GM18511 (cell line): ENCODE data around the gene TASOR.

Experiments used
- ATAC-seq: cut with Tn5 transposase; IDR thresholded peaks from one replicate; pipeline ENCODE4 v1.9.1; 2021; ENCODE audit warnings: mild to moderate bottlenecking, moderate library complexity; ENCODE audit not compliant: unreplicated experiment

The TASOR gene

DNA sequence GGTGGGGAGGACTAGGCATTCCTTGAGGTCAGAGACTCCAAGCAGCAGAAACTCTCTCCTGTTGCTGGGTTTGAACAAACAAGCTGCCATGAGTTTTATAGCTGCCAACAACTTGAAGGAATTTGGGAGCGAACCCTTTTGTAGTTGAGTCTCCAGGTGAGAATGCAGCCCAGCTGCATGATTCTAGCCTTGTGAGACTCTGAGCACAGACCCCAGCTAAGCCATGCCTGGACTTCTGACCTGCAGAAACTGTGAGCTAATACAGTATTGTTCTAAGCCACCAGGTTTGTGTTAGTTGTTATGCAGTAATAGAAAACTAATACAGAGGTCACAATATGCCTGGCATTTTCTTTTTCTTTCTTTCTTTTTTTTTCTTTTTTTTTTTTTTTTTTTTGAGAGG, 6.2 kb upstream of the TASOR start:
- ATAC-seq = no peak

DNA sequence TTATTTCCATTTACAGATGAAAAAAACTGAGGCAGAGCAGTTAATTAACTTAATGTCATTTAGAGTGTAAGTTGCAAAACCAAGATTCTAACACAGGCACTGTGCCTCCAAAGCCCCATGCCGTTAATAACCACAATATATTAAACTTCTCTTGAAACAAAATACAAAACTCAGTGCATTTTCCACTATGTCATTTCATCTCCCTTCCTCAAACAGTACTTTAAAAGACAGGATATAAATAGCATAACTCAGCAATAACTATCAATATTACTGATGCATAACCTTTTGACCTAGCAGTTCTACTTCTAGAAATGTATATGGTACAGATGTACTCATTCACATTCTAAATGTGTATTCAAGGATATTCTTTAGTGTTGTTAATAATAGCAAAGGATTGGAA, 5.1 kb upstream of the TASOR start:
- peak; percentile 88 for ATAC-seq

DNA sequence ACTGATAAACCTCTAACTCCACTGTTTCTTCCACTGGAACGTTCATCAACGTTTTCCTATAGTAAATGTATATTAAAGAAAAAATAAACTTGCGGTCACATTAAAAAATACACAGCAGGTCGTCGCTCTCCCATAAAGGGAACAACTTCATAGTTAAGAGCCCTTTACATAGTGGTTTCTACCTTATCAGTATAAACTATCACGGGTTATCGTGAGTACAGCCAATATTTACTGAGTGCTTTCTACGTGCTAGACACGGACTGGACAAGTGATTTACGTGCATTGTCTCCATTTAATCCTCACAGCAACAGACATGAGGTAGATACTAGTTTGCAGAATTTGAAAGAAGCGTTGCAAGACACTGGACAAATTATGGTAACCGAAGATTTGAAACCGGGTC, 964 bp upstream of the TASOR start:
- no peak for ATAC-seq

DNA sequence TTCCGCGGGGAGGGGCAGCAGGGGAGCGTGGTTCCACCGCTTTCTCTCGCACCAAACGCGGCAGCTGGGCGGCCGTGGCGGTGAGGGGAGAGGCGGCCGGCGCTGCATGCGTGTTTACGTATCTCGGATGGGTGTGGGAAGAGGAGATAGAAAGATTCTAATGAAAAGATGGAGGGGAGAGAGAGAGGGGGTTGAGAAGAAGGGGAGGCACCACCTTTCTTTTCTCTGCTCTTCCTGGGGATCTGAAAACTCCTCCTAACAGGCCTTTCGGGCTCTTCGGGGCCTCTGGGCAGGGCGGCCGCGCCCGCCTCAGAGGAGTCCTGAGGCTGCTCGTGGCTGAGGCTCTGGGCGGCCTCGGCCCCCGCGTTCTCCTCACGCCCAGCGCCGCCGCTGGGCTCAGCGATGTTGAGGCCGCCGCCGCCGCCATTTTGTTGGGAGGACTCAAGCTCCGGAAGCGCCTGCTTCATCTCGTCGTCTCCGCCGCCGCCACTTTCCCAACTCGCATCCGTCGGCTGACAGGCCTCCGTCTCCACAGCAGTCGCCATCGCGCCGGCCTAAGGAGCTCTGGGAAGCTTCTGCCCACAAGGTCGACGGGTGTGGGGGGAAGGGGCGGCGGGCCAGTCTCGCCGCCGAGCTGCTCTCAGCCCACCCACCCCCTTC, 473 bp downstream of the TASOR start:
- peak; percentile 74 for ATAC-seq

DNA sequence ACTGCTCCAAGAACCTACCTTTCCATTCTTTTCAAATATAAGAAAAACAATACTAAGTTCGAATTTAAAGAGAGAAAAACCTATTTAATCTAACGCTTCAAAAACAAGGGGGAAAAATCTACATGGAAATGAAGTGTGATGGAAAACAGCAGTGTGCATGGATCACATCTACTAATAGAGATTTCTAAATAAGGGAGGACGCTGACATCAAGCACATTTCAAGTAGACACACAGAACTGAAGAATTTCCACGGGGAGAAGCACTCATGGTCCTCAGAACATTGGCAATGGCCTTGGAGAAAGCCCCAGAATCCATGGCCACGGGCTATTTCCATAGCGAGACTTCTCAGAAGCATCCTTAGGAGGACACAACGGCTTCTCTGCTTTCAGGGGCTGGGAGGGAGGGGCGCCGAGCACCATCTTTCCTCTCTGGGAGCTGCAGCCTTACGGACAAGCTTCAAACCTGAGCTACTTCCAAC, 1.0 kb downstream of the TASOR start:
- peak; percentile 6 for ATAC-seq

DNA sequence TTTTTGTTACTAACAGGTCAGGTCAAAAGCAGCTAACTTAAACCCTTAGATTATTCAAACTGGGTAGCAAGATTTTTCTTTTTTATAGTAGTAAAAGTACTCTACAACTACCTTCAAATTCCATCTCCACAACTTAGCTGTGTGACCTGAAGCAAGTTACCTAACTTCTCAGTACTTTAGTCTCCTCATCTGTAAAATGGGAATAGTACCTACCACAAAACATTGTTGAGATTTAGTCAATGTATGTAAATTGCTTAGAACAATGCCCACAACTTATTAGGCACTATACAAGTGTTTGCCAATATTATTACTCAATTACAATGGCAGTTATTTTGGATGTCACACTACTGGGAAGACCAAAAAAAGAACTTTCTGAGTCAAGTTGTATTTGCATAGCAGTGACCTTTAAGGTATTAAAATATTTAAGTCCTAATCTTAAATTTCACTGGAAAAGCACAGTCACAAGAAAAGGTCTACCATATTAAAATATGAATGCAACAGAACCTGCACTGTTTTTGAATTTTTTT, 2.9 kb downstream of the TASOR start:
- no peak for ATAC-seq

DNA sequence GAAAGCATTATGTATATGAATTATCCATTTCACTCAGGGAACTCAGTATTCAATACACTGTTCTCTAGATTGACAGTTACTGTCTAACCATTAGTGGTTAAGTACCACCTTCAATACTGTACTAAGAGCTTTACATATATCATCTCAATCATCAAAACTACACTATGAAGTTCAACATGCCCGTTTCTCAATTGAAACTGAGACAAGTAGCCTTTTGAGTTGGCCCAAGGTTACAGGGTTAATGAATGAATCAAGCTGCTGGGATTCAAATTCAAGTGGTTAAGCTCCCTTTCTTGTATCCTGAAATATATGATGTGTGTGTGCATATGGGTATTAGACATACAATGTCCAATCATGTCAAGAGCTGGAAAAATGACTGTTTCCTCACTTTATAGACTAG, 5.8 kb downstream of the TASOR start:
- peak; percentile 79 for ATAC-seq

DNA sequence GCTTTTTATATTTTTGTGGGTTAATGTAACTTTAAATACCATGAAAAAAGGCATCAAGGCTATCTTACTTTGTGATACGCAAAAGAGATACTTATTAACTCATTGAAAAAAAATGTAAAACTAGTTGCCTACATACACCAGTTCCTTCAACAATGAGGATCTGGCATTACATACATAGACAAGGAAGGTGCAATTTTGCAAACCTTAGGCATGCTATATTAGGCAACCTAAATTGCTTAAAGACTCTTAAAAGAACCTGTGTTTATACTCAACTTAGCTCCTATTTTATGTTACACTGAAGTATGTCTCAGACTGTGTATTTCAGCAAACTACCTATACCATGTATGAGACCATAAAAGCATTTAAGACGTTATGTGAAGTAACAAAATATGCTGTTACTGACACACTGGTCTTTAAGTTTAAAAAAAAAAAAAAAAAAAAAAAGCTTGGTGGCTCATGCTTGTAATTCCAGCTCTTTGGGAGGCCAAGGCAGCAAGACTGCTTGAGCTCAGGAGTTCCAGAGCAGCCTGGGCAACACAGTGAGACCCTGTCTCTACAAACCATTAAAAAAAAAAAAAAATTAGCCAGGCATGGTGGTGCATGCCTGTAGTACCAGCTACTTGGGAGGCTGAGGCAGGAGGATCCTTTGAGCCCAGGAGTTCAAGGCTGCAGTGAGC, 9.1 kb downstream of the TASOR start:
- ATAC-seq = no peak

DNA sequence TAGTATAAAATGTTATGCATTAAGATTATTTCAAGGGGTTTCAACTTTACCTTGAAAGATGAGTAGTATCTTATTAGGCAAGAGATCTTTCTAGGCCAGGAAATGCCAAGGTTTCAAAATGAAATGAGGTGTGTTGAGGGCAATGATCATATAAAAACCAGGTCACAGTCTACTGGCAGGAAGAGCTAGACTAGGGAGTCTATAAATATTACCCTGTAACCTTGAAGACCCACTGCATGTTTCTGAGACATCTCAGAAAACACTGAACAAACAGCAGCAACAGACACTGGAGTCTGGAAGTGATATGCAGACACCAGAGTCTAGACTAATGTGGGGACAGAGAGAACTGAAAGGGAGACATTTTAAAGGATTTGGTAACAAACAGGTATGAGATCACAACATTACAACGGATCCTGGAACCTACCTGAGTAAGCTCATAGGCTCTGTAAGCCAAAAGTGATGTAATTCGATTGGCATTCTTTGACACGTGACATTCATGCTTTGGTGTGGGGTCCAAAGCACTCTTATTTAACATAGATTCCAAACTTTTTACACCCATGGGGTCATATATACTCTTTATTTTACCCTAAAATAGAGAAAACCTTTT, 15.0 kb downstream of the TASOR start:
- no peak for ATAC-seq

DNA sequence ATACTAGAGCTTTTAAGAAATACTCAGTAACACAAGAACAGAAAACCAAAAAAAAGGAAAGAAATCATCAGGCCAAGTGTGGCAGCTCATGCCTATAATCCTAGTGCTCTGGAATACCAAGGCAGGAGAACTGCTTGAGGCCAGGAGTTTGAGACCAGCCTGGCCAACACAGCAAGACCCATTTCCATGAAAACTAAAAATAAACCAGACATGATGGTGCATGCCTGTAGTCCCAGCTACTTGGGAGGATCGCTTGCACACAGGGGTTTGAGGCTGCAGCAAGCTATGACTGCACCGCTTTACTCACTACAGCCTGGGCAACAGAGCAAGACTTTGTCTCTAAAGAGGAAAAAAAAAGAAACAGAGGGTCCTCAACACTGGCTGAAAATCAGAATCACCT, 18.2 kb downstream of the TASOR start:
- ATAC-seq = no peak

DNA sequence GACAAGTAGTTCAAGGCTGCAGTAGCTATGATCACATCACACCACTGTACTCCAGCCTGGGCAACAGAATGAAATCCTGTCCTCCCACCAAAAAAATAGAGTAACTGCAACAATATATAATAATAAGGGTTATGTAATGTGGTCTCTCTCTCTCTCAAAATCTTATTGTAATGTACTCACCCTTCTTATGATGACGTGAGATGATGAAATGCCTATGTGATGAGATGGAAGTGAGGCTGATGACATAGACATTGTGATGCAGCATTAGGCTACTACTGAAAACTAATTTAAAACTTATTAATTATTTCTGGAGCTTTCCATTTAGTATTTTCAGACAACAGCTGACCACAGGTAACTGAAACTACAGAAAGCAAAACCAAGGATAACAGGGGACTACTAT, 27.4 kb downstream of the TASOR start:
- no peak for ATAC-seq

DNA sequence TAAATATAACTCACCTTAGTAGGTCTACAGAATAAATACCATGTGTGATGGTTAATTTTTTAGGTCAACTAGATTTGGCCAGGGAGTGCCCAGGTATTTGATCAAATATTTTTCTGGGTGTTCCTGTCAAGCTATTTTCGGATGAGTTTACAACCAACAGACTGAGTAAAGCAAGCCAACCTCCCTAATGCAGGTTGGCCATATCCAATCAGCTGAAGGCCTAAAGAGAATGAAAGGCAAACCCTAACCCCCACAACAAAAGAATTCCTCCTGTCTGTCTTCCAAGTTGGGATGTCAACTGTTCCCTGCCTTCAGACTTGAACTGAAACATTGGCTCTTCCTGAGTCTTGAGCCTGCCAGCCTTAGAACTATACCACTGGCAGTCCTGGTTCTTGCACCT, 28.6 kb downstream of the TASOR start:
- no peak for ATAC-seq

DNA sequence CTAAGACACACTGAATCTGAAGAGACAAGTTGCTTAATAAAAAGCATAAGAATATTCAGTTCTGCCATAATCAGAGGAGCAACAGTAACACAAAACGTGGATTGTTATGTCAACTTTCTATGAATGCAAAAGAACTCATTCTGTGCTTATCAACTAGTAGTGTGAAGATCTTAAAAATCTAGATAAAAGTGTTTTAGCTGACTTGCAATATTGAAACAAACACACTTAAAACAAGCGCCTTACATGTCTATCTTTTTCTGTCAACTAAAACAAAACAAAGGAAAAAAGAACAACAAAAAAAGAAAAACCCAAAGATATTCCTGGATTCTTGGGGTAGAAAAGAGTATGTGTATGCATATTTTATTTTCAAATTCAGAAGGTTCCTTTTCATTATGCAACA, 37.7 kb downstream of the TASOR start:
- no peak for ATAC-seq

DNA sequence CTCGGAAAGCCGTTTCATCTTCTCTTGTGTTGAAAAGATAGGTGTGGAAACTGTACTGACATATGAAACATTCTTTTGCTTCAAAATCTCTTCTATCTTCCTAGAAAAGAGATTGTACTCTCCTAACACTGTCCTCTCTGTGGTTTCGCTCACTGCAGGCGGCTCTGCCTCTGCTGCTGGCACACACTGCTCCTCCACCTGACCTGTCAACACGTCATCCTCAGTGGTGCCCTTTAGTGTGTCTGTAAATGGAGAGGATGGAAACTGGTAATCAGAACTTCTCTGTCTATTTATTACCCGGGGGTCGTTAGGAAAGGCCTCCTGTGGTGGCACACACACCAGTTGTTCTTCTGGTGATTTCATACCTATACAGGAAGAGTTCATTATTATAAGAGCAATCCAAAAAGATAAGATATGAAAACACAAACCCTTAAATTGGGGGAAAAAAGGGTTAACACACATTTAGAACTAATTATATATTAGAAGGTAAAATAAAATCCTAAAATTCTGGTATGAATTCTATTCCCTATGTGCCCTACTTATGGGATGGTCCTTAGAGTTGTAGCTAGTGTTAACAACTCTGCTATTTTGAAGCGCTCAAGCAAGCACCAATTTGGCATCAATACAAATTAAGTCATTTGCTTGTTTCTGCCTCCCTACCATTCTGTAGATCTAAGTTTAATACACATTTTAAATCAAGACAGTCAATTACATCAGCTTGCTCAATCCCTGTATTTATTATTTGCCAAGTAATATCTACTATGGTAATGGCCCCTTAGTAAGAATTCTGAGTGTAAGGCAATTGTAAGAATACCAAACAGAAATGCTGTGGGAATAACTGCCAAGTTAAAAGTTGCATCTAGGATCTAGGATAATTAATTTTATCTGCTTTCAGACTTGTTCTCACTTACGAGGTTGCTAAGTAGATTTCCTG, 49.2 kb downstream of the TASOR start:
- ATAC-seq = no peak
